Dendritic cell treated with granulocyte-macrophage colony-stimulating factor and Interleukin-4, amounts not matched to agents 40 ng/mL and 50 ng/mL, for 4 days (primary cell): Measurements from ENCODE around the gene IL20RB.
"Not testable (repeated sequence)": the region's sequence is repeated elsewhere in the genome, so short reads cannot be mapped to it uniquely, and the experiment has no call there.

Source experiments
- H3K27ac Mint-ChIP-seq: one replicate; pipeline ENCODE4 v1.8.0; 2022; ENCODE audit warnings: mild to moderate bottlenecking, mixed read lengths
- H3K27me3 Mint-ChIP-seq: one replicate; pipeline ENCODE4 v1.8.0; 2022; ENCODE audit warnings: mild to moderate bottlenecking, mixed read lengths
- H3K36me3 Mint-ChIP-seq: one replicate; pipeline ENCODE4 v1.8.0; 2022; ENCODE audit warnings: low read depth, mixed read lengths
- H3K4me1 Mint-ChIP-seq: one replicate; pipeline ENCODE4 v1.8.0; 2022; ENCODE audit warnings: low read depth, mixed read lengths
- H3K4me3 Mint-ChIP-seq: one replicate; pipeline ENCODE4 v1.8.0; 2022; ENCODE audit warnings: mild to moderate bottlenecking, moderate library complexity, mixed read lengths
- H3K9me3 Mint-ChIP-seq: one replicate; pipeline ENCODE4 v1.8.0; 2022; ENCODE audit warnings: mixed read lengths
- intact Hi-C: fragments of 100-400 bp; cut with micrococcal nuclease; formaldehyde crosslinking; loops from one replicate; pipeline ENCODE4 v1.15.0; 2022

Gene IL20RB

GRCh38 chr3:136982520-136983138, 24.8 kb downstream of the IL20RB start:
- Mint-ChIP-seq H3K36me3 (peaks cover 25% of the 10 kb centered on the region), H3K4me3 (no peak overlapping the region), H3K9me3 (no peaks in the 10 kb centered on the region), H3K27ac (no peak overlapping the region), H3K4me1 (no peaks in the 10 kb centered on the region), H3K27me3 (no peaks in the 10 kb centered on the region)
- intact Hi-C loops: no loop called here

GRCh38 chr3:136984837-136985236, 27.1 kb downstream of the IL20RB start:
- no peaks in the 10 kb centered on the region for H3K27me3 Mint-ChIP-seq
- peaks cover 25% of the 10 kb centered on the region for H3K36me3 Mint-ChIP-seq
- no peak overlapping the region for H3K27ac Mint-ChIP-seq
- no peak overlapping the region for H3K4me3 Mint-ChIP-seq
- H3K9me3 Mint-ChIP-seq: no peaks in the 10 kb centered on the region
- no peaks in the 10 kb centered on the region for H3K4me1 Mint-ChIP-seq
- intact Hi-C loops: no loop called here

- intact Hi-C loops, H3K27ac Mint-ChIP-seq, H3K4me1 Mint-ChIP-seq, H3K27me3 Mint-ChIP-seq, H3K9me3 Mint-ChIP-seq, H3K4me3 Mint-ChIP-seq: not testable (repeated sequence)
- H3K36me3 Mint-ChIP-seq: peaks cover 13% of the 10 kb centered on the region
These were observed 29.7 kb downstream of the IL20RB start for GRCh38 chr3:136987398-136987980.

GRCh38 chr3:136988651-136989050, 30.9 kb downstream of the IL20RB start:
- Mint-ChIP-seq H3K4me1 (peaks cover 3% of the 10 kb centered on the region), H3K27me3 (no peaks in the 10 kb centered on the region), H3K9me3 (no peaks in the 10 kb centered on the region), H3K27ac (no peak overlapping the region), H3K4me3 (no peak overlapping the region), H3K36me3 (peaks cover 13% of the 10 kb centered on the region)
- intact Hi-C loops: no loop called here

GRCh38 chr3:136989781-136990524, 32.2 kb downstream of the IL20RB start:
- intact Hi-C loops: no loop called here
- Mint-ChIP-seq H3K36me3 (peaks cover 6% of the 10 kb centered on the region), H3K9me3 (no peaks in the 10 kb centered on the region), H3K27ac (no peak overlapping the region), H3K4me3 (no peak overlapping the region), H3K4me1 (peaks cover 8% of the 10 kb centered on the region), H3K27me3 (no peaks in the 10 kb centered on the region)

- Mint-ChIP-seq H3K27me3 (no peaks in the 10 kb centered on the region), H3K9me3 (no peaks in the 10 kb centered on the region), H3K36me3 (peaks cover 6% of the 10 kb centered on the region), H3K27ac (no peak overlapping the region), H3K4me3 (no peak overlapping the region), H3K4me1 (peaks cover 17% of the 10 kb centered on the region)
- intact Hi-C loops: no loop called here
These were observed 33.0 kb downstream of the IL20RB start for GRCh38 chr3:136990826-136991225.

GRCh38 chr3:136992115-136992514, 34.3 kb downstream of the IL20RB start:
- Mint-ChIP-seq H3K4me1 (peaks cover 27% of the 10 kb centered on the region), H3K9me3 (no peaks in the 10 kb centered on the region), H3K27me3 (no peaks in the 10 kb centered on the region), H3K27ac (no peak overlapping the region), H3K36me3 (no peaks in the 10 kb centered on the region), H3K4me3 (no peak overlapping the region)
- intact Hi-C loops: no loop called here

- no peak overlapping the region for H3K4me3 Mint-ChIP-seq
- no peak overlapping the region for H3K27ac Mint-ChIP-seq
- peaks cover 29% of the 10 kb centered on the region for H3K4me1 Mint-ChIP-seq
- H3K9me3 Mint-ChIP-seq: no peaks in the 10 kb centered on the region
- no peaks in the 10 kb centered on the region for H3K27me3 Mint-ChIP-seq
- H3K36me3 Mint-ChIP-seq: no peaks in the 10 kb centered on the region
- intact Hi-C loops: no loop called here
These were observed 37.2 kb downstream of the IL20RB start for GRCh38 chr3:136994772-136995516.

GRCh38 chr3:136995652-136996051, 37.9 kb downstream of the IL20RB start:
- Mint-ChIP-seq H3K27ac (no peak overlapping the region), H3K36me3 (peaks cover under 1% of the 10 kb centered on the region), H3K27me3 (no peaks in the 10 kb centered on the region), H3K4me1 (peaks cover 29% of the 10 kb centered on the region), H3K4me3 (no peak overlapping the region), H3K9me3 (no peaks in the 10 kb centered on the region)
- intact Hi-C loops: no loop called here

- intact Hi-C loops: loop anchor here (10.0 kb wide), 1 partner anchor 135 kb away; the partner anchor contains the start of gene NCK1
- Mint-ChIP-seq H3K27me3 (no peaks in the 10 kb centered on the region), H3K4me3 (no peak overlapping the region), H3K4me1 (peaks cover 31% of the 10 kb centered on the region), H3K9me3 (no peaks in the 10 kb centered on the region), H3K27ac (no peak overlapping the region), H3K36me3 (peaks cover 8% of the 10 kb centered on the region)
These were observed 42.3 kb downstream of the IL20RB start for GRCh38 chr3:137000039-137000438.

GRCh38 chr3:137007376-137007775, 49.6 kb downstream of the IL20RB start:
- not testable (repeated sequence) for H3K9me3 Mint-ChIP-seq, H3K36me3 Mint-ChIP-seq, H3K27ac Mint-ChIP-seq, H3K4me3 Mint-ChIP-seq, H3K27me3 Mint-ChIP-seq
- peaks cover 11% of the 10 kb centered on the region for H3K4me1 Mint-ChIP-seq
- intact Hi-C loops: loop anchor here (10.0 kb wide), 1 partner anchor 143 kb away; the partner anchor contains the start of gene NCK1

GRCh38 chr3:137008131-137008530, 50.3 kb downstream of the IL20RB start:
- peaks cover 10% of the 10 kb centered on the region for H3K4me1 Mint-ChIP-seq
- intact Hi-C loops: loop anchor here (10.0 kb wide), 1 partner anchor 143 kb away; the partner anchor contains the start of gene NCK1
- H3K9me3 Mint-ChIP-seq: no peaks in the 10 kb centered on the region
- H3K36me3 Mint-ChIP-seq: peaks cover 8% of the 10 kb centered on the region
- no peak overlapping the region for H3K4me3 Mint-ChIP-seq
- H3K27me3 Mint-ChIP-seq: no peaks in the 10 kb centered on the region
- H3K27ac Mint-ChIP-seq: no peak overlapping the region

GRCh38 chr3:137008976-137009375, 51.2 kb downstream of the IL20RB start:
- H3K27me3 Mint-ChIP-seq: no peaks in the 10 kb centered on the region
- H3K4me3 Mint-ChIP-seq: no peak overlapping the region
- H3K36me3 Mint-ChIP-seq: peaks cover 8% of the 10 kb centered on the region
- peaks cover 7% of the 10 kb centered on the region for H3K4me1 Mint-ChIP-seq
- H3K9me3 Mint-ChIP-seq: no peaks in the 10 kb centered on the region
- H3K27ac Mint-ChIP-seq: no peak overlapping the region
- intact Hi-C loops: loop anchor here (10.0 kb wide), 1 partner anchor 144 kb away; the partner anchor contains the start of gene NCK1

GRCh38 chr3:137010137-137010536, 52.4 kb downstream of the IL20RB start:
- Mint-ChIP-seq H3K4me3 (no peak overlapping the region), H3K27me3 (peaks cover 2% of the 10 kb centered on the region), H3K9me3 (no peaks in the 10 kb centered on the region), H3K27ac (no peak overlapping the region), H3K36me3 (peaks cover 8% of the 10 kb centered on the region), H3K4me1 (peaks cover 13% of the 10 kb centered on the region)
- intact Hi-C loops: loop anchor here (5.0 to 10.0 kb wide), 2 partner anchors 58 to 465 kb away; no protein-coding TSS in a partner anchor
